ENCODE results near the gene TNXB.
A peak's percentile ranks its signal among the peaks of the same experiment; 100 is the strongest.
"Not testable (repeated sequence)": the region's sequence is repeated elsewhere in the genome, so short reads cannot be mapped to it uniquely, and the experiment has no call there.

TNXB gene

DNA sequence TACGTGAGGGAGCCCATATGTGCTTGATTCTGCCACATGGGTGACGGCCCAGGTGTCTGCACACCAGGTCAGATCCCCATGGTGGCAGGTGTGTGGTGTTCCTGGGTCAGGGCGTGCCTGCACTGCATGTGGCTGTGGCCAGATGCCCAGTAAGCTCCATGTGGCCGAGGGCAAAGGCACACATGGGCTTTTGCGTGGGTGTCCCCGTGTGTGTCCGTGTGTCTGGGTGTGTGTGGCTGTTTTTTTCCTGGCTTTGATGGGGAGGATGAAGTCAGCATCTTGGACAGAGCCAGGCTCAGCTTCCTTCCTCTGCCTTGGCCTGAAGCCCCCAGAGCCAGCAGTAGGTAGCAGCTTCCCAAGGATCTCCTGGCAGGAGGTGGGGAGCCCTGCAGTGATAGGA, 1.5 kb upstream of the TNXB start:
- no peak for DNase-seq (ENCODE audit: low read depth)

DNA sequence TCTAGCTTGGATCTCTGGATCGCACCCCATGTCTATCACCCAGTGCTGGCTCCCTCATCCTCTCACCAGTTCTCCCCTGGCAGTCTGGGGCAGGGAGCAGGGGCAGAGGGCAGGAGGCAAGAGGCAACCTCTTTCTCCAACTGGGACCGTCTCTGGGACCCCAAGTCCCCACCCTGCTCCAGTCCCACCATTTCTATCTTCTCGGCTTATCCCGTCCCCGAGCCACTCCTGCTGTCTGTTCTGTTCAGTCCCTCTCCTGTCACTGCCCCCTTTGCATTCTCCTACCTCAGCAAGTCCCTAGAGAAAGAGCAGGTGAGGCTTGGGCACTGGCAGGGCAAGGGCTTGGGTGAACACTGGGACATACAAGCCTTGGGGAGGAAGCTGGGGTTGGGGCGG, 625 bp upstream of the TNXB start:
- no peak for DNase-seq (ENCODE audit: low read depth)

DNA sequence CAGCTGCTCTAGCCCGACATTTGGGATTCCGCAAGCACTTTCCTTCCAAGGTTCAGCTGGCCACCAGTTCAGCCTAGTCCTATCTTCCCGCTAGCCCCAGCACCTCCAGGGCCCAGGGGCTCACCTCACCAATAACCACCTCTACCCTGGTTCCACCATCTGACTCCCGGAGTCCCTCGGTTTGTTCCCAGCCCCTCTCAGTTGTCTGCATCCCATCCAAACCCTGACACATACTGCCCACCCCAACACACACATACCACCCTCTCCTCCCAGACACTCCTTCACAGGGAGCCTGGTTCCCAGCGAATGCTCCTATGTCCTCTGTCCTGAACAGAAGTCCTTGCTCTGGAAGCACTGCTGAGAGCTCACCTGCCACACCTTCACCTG, 418 bp downstream of the TNXB start:
- no peak for DNase-seq (ENCODE audit: low read depth)

DNA sequence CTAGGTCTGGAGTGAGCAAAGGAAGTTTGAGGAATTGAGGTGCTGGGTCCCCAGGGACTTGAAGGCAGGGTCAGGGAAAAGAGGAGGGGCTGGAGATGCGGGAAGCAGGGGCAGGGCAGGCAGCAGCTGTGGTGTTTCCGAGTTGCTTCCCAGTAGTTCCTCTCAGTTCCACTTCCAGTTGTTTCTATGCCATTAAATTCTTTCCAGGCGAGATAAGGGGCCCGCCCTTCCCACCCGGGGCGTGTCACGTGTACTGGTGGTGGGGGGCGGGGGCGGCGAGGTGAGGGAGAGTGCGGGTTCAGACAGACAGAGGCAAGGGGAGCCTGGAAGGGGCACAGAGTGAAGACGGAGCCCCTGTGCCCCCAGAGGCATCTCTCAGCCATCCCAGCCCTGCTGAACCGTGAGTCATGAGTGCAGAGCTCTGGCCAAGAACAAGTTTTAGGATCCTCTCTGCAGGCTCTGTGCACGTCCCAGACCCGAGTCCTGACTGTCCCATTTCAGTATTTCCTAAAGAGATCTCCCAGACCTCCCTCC, 977 bp downstream of the TNXB start:
- DNase-seq (ENCODE audit: low read depth) = no peak

DNA sequence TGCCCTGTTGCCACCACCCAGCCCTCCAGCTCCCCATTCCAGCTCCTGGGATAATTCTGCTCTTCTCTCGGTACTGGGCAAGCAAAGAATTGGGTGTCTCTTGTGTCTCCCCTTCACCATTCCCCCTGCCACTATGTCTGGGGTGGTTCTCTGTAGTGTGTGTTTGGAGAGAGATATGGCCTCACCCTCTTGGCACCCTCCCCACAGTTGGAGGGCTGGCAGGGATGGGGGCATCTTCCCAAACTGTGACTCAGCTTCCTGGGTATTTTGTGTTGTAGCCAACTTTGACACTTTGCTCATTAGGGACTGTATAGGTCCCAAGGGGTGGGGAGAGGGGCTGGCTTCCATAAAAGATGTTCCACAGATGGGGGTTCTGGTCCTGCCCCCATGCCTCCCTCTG, 1.7 kb downstream of the TNXB start:
- no peak for DNase-seq (ENCODE audit: low read depth)

DNA sequence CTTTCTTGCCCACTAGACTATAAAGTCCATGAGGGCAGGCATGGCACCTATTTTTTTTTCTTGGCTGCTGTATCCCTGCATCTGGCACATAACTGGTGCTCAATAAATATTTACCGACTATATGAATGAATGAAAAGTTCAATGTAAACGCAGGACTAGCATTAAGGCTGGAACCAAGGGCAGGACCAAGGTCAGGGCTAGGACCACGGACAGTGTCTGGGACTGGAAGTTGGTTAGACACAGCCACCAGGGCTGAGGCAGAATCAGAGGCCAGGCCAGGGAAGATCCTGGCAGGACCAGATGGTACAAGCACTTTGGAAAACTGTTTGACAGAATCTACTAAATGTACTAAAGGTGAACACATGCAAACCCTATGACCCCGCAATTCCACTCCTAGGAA, 3.7 kb downstream of the TNXB start:
- DNase-seq (ENCODE audit: low read depth) = no peak

DNA sequence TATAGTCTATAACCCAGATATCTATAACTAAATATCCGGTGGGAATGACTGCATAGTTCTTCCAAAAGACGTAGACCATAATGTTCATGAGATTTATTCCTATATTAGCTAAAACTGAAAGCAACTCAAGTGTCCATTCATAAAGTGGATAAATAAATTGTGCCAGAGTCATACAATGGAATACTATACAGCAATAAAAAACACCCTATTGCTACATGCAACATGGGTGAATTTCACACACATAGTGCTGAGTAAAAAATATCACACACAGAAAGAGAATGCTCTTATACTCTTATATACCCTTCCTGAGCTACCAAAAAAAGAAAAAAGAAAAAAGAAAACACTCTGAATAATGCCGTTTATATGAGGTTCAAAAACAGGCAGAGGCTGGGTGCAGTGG, 6.9 kb downstream of the TNXB start:
- DNase-seq (ENCODE audit: low read depth) = no peak

DNA sequence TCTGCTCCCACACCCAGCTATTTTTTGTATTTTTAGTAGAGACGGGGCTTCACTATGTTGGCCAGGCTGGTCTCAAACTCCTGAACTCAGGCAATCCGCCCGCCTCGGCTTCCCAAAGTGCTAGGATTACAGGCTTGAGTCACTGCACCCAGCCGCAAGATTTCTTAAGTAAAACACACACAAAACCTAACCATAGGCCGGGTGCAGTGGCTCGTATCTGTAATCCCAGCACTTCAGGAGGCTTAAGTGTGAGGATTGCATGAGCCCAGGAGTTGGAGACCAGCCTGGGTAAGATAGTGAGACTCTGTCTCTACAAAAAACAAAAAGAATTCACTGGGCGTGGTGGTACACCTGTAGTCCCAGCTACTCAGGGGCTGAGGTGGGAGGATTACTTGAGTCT, 8.9 kb downstream of the TNXB start:
- not testable (repeated sequence) for DNase-seq (ENCODE audit: low read depth)

DNA sequence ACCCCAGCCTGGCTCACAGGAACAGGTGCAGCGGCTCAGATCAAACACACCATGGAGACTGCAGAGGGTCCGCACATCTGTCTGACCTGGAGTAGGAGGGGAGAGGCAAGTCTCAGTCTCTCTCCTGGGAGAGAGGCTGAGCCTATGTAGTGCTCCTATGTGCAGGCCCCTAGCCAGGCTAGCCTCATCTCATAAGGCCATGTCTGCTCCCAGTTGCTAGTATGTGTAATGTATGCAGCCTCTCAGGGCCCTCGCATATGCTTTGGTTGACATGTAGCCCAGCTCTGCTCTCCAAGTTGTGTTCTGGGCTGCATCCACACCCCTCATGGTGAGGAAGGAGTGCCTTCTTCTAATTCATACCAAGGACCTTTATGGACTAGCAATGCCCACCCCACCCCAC, 11.8 kb downstream of the TNXB start:
- no peak for DNase-seq (ENCODE audit: low read depth)

DNA sequence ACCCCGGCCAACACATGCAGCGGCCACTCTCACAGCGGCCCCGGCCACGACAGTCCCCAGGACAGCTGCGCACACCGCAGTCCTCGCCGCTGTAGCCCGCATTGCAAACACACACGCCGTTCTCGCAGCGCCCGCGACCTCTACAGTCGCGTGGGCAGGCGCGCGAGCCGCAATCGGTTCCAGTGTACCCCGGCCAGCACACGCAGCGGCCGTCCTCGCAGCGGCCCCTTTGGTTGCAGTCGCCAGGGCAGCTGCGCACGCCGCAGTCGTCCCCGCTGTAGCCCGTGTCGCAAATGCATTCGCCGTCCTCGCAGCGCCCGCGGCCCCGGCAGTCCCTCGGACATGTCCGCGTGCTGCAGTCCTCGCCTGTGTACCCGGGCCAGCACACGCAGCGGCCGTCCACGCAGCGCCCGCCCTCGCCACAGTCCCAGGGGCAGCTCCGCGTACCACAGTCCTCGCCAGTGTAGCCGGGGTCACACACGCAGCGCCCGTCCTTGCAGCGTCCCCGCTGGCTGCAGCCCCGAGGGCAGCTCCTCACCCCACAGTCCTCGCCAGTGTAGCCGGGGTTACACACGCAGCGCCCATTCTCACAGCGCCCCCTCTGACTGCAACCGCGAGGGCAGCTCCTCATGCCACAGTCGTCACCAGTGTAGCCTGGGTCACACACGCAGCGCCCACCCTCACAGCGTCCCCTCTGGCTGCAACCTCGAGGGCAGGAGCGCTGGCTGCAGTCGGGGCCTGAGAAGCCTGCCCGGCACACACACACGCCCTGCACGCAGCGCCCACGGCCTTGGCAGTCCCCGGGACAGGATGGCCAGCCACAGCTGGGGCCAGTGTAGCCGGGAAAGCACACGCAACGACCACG, 12.5 kb downstream of the TNXB start:
- no peak for DNase-seq (ENCODE audit: low read depth)

DNA sequence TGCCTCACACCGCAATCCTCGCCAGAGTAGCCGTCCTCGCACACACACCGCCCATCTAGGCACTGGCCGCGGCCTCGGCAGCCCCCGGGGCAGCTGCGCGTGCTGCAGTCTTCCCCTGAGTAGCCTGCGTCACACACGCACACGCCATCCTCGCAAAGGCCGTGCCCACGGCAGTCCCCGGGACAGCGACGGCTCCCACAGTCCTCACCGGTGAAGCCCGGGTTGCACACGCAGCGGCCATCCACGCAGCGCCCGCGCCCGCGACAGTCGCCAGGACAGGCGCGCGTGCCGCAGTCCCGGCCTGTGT, 13.1 kb downstream of the TNXB start:
- DNase-seq (ENCODE audit: low read depth) = no peak

DNA sequence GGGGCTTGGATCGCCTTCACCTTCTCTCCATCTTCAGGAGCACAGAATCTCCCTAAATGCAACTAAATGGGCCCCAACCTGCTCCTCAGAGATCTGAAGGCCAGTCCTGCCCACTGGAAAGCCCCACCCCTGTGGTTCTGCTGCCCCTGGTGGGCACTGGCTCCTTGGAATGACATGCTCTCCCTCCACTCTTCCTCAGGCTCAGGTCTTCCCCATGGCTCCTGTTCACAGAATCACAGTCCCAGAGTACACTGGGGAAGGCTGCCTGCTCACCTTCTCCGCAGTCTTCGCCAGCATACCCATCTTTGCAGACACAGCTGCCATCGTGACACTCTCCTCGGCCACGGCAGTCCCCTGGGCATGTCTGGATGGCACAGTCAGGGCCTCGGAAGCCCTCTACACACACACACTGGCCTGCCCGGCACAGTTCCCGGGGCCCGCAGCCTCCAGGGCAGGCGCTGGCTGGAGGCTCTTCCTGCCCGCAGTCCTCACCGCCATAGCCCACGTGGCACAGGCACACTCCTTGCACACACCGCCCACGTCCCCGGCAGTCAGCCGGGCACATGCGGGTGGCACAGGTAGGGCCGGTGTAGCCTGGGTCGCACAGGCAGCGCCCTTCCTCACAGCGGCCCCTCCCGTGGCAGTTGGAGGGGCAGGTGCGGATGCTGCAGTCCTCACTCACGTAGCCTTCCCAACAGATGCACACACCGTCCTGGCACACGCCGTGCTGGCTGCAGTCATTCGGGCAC, 13.6 kb downstream of the TNXB start:
- no peak for DNase-seq (ENCODE audit: low read depth)

DNA sequence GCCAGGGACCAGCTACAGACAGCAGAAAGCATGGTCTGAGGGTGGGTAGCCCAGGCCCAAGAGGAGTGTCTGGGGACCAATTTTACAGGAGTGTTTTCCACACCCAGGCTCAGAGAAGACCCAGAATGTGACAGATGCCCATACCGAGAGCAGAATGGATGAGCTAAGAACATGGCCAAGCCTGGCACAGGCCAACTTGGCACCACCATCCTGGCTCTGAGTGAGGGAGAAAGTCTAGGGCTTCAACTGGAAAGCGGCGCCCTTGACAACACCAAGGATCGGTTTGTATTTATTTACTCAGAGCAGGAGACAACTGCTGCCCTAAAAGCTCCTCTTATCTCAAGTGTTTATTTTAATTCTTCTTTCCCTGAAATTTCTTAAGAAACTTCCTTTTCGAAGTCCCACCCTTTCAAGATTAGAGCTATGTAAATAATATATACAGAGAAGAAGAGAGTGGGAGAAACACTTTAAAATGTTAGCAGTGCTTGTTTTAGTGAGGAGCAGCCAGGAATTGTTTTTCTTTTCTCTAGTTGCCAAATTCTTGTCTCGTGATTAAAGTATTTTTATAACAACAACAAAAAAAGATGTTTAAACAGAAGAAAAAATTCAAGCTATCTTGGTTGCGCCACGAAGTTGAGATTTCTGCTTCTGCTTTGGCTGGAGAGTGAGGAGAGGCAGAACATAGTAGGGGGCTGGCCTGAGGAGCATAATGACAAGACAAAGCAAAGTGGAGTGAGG, 16.2 kb downstream of the TNXB start:
- no peak for DNase-seq (ENCODE audit: low read depth)

DNA sequence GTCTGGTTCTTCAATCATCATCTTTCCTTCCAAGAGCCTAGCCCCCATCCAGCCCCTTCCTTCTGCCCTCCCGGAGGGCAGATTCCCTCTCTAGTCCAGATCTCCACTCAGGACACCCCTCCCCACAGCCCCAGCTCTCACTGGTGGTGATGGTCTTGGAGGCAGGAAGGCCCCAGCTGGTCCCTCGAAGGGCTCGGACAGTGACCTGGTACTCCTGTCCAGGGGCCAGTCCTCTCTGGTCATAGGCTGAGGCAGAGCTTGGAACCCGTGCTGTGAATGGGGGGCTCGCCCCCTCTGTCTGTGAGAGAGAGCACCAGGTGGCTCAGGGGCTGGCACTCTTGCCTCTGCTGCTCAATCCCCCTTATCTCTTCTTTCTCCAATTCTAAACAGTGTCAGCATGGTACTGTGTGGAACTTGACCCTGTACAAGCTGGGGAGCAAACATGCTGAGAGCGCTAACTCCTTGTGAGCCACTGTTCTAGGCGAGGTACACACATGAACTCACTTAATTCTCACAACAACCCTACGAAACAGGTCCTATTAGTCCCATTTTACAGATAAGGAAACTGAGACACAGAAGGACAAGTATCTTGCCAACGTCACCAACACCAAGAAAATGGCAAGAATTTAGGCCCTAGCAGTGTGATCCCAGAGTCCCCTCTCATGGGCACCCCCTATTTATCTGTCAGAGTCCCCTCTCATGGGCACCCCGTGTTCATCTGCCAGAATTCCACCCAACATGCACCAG, 19.9 kb downstream of the TNXB start:
- no peak for DNase-seq (ENCODE audit: low read depth)

DNA sequence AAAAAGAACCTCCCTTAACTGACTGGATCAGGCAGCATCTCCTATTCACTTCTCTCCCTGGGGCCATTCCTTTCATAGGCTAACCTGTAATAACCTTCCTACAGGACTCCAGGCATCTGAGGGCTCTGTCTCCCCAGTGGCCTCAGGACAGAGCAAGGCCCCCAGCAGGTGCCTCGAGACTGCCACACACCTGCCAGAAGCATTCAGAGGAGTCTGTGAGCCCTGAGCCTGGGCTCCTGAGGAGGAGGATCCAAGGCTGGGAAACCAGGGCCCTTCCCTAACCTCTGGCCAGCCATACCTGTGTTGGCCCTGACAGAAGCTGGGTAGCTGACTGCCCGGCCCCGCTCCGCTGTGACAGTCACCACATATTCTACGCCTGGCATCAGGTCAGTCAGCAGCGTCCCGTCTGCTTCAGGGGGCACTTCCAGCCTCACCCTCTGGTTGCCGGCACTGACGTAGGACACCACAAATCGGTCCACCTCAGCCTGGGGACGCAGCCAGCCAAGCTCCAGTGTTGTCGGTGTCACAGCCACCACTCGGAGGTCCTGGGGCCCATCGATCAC, 20.6 kb downstream of the TNXB start:
- DNase-seq (ENCODE audit: low read depth) = no peak

DNA sequence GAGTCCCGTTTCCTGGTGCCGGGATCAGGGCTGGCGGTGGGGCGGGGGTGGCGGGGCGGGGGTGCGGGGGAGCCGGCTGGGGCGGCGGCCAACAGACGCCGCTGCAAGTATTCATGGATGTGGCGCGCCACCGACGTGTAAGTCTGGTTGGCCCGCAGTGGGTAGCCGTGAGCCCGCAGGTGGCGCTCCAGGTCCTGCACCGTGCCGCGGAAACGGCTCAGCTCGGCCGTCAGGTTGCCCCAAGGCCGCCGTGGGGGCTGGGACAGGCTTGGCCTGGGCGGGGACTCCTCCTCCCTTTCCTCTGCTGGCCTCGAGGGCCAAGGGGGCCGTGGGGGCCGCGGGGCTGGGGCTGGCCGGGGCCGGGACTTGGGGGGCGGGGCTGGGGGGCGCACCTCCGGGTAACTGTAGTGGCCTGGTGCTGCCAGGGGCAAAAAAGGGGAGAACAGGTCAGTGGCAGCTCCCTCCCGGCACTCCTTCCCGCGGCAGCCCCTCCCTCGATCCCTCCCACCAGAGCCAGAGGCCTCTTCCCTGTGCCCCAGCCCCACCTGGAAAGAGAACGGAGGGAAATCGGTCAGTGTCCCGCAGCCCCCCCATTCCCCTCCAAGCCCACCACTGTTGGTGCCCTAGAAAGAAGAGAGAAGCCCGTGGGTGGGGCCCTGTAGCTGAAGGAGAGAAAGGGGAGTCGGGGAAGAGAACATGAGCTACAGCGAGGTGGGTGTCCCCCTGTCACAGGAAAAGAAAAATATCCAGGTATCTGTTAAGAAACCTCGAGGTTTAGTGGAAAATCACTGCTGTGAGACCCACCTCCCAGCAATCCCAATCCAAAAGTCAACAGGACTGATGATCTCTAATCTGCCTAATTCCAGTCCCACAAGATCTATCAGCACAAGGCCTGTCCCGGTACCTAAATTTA, 21.3 kb downstream of the TNXB start:
- peak; percentile 48 for DNase-seq (ENCODE audit: low read depth)

DNA sequence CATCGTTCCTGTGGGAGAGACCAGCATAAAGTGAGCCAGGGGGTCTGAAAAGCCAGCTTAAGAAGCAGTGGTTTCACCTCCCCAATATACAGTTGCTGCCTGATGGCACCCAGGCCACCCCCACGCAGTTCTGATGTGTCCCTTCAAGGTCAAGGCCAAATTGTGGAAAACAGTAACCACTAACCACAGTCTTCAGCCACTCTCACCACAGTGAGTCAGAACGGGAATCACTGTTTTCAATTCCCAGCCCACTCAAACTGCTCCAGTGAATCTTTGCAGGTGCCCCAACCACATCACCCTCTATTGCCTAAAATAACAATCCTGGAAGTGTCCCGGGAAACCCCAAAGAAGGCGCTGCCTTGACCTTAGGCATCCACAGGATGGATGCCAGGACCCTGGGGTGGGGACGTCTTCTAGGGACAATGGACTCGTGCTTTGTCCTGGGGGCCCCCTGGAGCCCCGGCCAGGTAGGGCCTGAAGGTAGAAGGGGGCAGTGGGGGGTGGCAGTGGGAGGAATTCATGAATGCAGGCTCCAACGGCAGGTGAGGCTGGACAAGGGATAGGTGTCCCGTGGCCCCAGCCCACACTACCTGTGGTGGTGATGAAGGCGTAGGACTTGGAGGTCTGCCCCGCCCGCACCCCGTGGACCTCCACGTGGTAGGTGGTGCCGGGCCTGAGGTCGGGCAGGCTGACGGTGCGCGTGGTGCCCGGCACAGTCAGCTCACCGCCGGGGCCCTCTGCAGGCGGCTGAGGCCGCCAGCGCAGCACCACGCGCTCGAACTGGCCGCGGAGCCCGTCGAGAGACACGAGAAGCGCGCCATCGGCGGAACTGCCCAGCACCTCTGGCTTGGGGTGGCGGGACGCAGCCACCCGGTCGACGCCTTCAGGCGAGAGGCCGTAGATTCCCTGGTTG, 22.2 kb downstream of the TNXB start:
- no peak for DNase-seq (ENCODE audit: low read depth)

DNA sequence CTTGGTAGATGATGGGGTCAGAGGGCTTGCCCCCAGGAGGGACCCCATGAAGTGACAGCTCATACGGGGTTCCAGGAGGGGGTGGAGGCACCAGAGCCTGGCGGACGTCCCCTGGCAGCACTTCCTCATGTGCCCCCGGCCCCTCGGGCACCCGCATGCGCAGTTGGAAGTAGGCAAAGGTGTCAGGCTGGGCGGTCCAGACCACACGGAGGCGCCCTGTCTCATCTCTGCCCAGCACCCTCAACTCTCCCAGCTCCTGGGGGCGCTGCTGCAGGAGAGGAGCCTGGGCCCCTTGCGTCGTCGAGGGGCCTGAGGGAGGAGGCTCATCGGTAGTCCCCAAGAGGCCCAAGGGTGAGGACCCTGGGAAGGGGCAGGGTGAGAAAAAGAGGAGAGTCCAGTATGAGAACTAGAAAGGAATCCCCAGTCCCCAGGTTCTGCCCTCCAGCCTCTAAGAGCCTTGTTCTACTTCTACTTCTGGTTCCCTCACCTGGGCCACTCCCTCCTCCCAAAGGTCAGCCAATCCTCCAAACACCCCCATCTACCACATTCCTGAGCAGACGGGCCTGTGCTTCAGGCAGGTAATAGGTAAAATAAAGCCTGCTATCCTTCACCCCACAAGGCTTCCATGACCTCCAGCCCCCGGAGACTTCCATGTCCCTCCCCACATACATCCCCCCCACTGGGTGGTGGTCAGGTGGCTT, 23.2 kb downstream of the TNXB start:
- DNase-seq (ENCODE audit: low read depth) = no peak

DNA sequence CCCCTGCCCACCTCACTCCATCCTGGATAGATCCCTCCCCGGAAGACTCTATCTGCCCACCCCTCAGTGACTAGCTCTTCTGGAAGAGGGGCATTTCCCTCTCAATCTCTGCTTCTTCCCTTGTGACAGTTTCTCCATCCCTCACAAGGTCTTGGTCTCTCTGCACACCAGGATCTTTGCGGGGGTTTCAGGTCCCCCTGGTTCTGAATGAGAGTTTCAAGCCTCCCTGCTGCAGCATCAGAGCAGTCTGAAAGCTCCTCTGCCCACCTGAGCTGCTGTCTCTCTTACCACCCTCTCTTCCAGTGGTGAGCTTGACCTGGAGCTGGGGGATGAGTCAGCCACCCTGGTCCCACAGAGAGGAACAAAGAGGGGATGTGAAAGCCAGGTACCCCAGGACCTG, 24.4 kb downstream of the TNXB start:
- DNase-seq (ENCODE audit: low read depth) = no peak
